GM21528 (cell line): Measurements from ENCODE around the gene DMXL1.
A peak's percentile ranks its signal among the peaks of the same experiment; 100 is the strongest.
"Not testable (repeated sequence)": the region's sequence is repeated elsewhere in the genome, so short reads cannot be mapped to it uniquely, and the experiment has no call there.

ENCODE experiments used
- ATAC-seq: cut with Tn5 transposase; IDR thresholded peaks from one replicate; pipeline ENCODE4 v1.9.1; 2021; ENCODE audit warnings: mild to moderate bottlenecking, moderate library complexity; ENCODE audit not compliant: unreplicated experiment, low FRiP score

The DMXL1 gene

DNA sequence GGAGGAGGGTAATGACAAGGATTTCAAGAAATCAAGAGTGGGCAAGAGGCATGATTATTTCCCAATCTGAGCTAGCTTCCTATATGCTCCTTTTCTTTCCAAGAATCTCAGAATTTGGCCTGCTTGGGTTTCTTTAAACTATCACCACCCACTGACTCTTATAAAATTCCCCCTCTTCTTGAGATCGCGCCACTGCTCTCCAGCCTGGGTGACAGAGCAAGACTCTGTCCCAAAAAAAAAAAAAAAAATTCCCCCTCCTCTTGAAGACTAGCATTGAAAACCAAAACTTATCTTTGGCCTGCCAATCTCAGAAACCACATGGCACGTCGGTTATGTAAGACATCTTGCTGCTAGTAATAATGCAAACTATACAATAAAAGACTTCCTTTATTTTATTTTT, 3.4 kb upstream of the DMXL1 start:
- no peak for ATAC-seq

DNA sequence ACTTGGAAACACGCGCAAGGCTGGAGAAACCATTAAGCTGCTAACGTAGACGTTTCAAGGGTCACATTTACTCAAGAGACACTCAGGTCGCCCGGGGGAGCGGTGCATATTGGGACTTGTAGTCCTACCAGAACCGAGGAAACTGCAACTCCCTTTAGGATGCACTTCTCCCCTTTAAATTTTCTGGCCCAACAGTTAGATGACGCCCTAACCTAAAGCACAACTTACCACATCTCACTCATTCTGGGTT, 384 bp upstream of the DMXL1 start:
- peak; percentile 68 for ATAC-seq

DNA sequence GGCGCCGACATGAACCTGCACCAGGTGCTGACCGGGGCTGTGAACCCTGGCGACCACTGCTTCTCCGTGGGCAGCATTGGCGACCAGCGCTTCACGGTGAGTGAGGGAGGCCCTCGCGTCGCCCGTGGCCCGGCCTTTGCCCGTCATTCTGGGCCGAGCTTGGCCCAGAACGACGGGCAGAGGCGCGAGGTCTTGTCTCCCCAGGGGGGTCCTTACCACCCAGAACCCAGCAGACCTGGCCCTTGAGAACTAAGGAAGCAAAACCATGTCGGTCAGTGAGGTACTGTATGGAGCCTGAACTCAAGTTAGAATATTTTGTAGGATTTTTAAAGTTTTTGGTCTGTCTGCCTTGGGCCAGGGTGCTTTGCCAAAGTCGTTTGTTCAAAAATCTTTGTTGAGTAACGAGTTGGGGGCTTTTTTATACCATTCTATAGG, 691 bp downstream of the DMXL1 start:
- ATAC-seq: peak; percentile 19

DNA sequence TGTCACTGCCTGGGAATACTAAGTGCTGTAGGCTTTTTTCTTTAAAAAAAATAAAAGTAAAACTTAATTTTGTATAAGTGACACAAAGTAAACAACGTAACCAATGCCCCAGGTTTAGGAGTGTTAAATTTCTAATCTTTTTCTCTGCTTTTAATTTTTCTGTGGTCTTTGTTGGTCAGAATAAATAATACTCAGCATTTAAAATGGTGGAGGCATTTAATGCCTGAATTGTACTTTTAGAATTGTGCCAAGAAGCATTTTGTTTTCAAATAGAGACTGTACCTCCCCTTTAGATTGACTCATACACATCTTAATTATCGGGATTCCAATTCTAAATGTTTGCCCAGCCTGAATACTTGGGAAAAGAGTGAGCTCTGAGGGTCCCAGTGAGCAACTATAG, 1.6 kb downstream of the DMXL1 start:
- ATAC-seq: no peak

DNA sequence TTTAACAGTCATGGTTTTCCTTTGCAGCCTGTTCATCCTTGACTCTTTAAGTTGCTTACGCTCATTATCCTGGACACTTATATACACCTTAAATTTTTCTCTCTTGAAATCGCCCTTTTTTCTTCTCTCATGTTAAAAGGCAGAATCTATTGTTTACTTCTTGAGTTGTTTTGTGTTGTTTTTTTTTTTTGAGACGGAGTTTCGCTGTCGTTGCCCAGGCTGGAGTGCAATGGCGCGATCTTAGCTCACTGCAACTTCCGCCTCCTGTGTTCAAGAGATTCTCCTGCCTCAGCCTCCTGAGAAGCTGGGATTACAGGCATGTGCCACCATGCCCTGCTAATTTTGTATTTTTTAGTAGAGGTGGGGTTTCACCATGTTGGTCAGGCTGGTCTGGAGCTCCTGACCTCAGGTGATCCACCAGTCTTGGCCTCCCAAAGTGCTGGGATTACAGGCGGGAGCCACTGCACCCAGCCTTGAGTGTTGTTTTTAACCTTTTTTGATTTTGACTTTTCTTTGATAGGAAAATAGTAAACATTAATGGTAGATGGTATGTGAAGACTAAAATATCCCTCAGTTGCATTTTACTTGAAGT, 3.0 kb downstream of the DMXL1 start:
- ATAC-seq: not testable (repeated sequence)

DNA sequence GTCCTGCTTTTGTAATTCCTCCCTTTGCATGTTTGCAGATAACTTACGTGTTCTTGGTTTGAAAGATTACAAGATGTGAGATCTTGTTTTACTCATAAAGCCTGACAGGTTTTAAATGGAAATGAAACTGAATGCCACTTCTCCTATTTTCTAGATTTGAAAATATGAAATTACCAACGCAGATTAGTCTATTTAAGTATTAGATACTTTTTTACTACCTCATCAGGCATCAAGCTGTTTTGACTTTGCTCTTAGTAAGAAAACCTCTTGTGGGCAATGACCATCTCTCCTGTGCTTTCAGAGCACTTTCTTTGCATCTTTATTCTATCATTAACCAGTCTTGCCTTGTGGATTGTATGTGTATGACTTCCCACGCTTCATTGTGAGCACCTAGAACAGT, 3.5 kb downstream of the DMXL1 start:
- ATAC-seq: no peak

DNA sequence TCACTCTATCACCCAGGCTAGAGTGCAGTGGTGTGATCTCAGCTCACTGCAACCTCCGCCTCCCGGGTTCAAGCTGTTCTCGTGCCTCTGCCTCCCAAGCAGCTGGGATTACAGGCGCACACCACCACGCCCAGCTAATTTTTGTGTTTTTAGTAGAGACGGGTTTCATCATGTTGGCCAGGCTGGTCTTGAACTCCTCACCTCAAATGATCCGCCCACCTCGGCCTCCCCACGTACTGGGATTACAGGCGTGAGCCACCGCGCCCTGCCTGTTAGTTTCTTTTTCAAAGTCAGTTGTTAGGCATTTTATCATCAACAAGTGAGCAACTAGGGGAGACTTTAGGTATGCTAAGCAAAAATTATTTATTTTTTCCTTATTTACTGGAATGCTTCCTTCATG, 4.4 kb downstream of the DMXL1 start:
- not testable (repeated sequence) for ATAC-seq

DNA sequence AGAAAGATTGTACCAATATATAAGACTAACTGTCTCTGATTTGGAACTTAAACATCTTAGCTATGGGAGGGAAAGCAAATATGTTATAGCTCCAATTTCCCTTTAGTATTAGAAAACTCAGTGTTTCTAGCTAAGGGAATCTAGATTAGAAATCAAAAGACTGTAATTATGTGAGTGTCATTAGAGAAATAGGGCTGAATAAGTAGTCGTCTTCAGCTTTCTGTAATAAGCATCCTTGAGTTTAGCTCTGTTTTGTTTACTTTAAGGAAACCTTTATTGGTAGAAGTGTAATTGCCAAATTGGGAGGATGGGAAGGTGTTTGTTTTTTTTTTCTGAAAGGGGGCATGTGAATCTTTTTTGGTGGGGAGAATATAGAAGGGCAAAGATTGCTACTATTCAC, 5.2 kb downstream of the DMXL1 start:
- no peak for ATAC-seq

DNA sequence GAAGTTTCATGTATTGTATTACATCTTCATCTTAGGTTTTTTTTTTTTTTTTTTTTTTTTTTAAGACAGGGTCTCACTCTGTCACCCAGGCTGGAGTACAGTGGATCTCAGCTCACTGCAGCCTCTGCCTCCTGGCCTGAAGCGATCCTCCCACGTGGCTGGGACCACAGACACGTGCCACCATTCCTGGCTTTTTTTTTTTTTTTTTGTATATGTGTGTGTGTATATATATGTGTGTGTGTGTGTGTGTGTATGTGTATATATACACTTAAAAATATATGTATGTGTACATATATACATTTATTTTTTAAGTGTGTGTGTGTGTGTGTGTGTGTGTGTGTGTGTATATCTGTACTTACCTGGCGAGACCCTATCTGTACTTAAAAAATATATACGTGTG, 6.6 kb downstream of the DMXL1 start:
- ATAC-seq: no peak

DNA sequence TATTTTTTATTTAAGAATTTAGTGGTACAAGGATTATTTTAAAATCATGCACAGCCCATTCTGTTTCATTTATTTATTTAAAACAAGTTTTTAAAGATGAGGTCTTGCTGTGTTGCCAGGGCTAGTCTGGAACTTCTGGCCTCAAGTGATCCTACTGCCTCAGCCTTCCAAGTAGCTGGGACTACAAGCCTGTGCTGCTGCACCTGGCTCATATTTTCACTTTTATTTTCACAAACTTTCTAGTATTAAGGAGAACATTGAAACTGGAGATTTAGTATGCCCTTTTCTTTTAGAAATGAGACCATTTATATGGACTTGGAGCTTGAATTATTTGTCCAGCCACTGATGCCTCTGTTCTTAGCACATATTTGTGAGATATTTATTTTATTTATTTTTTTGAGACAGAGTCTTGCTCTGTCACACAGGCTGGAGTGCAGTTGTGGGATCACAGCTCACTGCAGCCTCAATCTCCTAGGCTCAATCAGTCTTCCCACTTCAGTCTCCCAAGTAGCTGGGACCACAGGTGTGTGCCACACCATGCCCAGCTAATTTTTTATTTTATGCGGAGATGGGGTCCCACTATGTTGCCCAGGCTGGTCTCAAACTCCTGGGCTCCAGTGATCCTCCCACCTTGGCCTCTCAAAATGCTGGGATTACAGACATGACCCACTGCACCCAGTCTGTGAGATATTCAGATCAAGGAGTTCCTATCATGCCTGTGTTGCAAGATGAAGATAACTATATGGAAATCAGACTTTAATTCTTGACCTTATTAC, 7.4 kb downstream of the DMXL1 start:
- no peak for ATAC-seq

DNA sequence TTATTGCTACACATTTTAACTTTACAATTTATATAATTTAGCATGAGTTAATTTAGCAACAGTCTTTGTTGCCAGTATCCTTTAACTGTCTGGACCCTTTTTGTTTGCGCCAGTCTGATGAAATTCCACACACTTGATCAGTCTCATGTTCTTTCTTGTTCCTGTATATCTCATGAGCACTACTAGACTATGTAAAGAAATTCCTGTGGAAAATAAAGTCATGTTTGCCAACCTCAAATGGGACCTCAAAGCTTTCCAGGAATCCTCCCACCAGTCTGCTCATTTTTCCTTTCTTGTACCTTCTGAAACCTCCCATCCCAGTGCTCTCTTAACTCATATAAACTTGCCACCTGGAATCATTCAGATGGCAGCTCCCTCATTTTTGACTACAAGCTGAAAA, 8.0 kb downstream of the DMXL1 start:
- no peak for ATAC-seq

DNA sequence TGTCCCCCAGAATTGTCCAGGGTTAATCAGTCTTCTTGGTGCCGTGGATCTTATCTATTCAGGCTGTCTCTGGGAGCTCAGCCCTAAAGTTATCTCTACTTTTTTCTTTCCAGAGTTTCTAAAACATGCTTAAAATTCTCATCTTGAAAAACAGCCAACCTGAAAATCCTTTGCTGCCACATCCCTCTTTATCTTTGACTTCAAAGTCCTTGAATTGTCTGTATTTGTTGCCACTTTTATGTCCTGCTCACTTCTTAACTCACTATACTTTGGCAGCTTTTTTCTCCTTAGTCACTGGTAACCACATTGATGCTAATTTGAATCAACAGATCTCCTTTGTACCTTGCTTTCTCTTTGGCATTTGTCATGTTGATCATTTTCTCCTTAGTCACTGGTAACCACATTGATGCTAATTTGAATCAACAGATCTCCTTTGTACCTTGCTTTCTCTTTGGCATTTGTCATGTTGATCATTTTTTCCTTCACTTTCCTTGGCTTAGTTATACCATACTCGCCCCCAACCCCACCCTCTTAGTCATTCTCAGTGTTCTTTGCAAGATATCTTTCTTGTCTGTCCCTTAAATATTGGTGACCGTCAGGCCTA, 8.5 kb downstream of the DMXL1 start:
- ATAC-seq: no peak

DNA sequence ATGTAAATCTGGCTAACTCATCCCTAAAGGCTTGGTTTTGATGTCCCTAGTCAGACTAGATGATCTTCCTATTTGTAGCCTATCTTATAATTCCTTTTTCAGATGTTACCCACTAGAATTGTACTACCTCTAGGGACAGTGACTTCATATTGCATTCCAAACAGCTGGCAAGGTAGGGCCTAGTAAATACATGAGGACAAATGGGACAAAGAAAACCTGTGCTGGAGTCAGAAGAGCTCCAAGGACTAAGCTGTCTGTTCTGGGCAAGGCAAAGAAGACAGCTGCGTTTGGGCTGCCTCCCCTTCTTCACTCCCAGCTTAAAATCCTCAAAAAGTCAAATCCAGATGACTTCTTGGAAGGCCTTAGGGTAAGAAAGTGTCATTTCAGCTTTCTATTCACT, 10.0 kb downstream of the DMXL1 start:
- no peak for ATAC-seq

DNA sequence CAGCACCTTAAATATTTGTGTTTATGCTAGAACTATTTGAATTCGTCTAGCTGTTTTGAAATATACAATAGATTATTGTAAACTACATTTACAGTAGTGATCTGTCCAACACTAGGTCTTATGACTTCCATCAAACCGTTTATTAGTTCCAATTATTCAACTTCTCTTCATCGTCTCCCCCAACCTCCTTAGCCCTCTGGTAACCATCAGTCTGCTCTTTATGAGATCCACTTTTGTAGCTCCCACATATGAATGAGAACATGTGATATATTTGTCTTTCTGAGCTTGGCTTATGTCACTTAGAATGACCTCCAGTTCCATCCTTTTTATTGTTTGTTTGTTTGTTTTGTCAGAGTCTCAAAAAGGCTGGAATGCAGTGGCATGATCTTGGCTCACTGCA, 11.8 kb downstream of the DMXL1 start:
- ATAC-seq: no peak

DNA sequence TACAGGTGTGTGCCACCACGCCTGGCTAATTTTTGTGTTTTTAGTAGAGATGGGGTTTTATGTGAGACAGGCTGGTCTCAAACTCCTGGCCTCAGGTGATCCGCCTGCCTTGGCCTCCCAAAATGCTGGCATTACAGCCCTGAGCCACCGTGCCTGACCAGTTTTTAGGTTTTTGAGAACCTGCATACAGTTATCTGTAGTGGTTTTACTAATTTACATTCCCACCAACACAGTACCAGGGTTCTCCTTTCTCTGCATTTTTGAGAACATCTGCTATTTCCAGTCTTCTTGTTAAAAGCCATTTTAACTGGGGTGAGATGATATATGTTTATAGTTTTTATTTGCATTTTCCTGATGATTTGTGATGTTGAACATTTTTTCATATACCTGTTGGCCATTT, 12.8 kb downstream of the DMXL1 start:
- no peak for ATAC-seq

DNA sequence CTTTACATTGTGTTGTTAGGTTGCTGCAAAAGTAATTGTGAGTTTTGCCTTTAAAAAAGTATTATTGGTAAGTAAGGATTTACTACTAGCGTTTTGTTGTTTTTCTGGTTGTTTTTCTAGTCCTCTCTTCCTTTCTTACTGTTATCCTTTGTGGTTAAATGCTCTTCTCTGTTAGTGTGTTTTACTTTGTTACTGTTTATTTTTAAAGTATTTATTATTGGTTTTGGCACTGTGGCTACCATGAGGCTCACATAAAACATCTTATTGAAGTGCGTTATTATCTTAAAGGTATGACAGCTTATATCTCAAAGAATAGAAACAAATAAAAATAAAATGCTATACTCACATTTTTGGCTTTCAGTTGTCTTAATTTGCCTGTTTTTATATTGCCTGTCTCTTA, 17.6 kb downstream of the DMXL1 start:
- ATAC-seq: no peak

DNA sequence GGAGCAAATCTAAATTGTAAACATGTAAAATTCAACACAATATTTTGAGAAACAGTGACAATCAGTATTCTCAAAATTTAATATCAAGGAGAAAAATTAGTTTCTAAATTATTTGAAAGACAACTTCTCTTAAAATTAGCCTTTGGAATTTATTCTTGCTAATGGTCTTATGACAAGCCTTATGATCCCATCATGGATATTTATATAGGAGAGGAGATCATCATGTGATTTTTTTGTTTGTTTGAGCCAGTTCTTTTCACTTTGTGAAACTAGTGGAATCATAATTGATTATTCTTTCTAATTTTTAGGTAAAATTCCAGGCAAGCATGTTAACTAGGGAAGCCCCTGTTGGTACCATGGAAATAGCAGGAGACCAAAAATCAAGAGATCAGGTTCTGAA, 24.7 kb downstream of the DMXL1 start:
- no peak for ATAC-seq

DNA sequence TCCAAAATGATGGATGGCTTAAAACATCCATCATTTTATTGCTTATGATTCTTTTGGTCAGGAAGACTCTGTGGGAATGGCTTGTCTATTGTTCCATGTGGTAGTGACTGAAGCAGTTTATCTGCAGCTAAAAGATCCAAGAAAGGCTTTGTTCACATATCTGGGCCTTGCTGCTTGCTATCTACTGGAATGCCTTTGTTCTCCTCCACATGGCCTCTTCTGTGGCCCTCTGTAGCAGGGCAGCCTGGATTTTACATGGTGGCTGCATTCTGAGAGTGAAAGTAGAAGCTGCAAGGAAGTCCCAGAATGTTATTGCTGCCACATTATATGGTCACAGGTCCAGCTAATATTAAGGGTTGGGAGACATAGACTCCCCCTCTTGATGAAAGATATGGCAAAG, 35.1 kb downstream of the DMXL1 start:
- no peak for ATAC-seq

DNA sequence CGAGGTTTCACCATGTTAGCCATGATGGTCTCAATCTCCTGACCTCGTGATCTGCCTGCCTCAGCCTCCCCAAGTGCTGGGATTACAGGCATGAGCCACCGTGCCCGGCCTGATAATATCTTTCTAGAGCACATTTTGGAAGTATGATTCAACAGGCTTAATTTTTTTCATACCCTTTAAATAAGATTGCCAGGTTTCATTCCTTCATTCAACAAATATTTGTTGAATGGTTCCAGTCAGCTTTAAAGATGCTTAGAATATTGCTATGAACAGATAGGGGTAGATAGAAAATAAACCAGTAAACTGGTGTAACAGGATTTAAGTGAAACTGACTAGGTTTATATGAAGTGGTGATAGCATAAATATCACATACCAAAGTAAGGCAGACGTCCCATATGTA, 41.3 kb downstream of the DMXL1 start:
- no peak for ATAC-seq

DNA sequence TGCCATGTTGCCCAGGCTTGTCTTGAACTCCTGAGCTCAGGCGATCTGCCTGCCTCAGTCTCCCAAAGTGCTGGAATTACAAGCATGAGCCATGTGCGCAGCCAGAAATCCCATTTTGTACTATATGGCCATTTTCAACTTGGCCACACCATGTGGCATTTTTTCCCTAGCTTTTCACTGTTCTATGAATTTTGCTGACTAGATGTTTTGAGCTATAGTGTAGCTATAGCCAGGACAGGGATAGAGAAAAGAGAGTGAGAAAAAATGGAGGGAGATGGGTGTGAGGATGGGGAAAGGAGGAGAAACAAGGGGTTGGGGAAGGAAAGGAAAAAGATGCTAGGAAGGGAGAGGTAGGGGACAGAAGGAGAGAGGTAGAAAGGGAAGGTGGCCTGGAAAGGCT, 46.4 kb downstream of the DMXL1 start:
- no peak for ATAC-seq

DNA sequence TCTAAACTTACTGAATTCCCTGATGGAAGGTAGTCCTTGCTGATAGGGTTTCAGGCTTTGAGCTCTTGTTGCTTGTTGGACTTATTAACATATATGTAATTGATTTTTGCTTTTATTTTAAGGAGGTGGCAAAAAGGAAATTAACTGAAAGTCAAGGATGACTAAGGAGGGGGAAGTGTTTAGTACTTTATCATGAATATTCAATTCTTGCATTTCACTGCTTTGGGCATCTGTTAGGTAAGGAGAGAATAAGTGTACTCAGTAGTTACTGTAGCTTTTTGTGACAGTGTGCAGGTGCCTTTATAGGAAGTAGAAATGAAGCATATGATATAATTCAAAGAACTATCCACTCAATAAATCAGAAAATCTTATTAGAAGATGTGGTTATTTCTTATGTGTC, 47.1 kb downstream of the DMXL1 start:
- no peak for ATAC-seq

DNA sequence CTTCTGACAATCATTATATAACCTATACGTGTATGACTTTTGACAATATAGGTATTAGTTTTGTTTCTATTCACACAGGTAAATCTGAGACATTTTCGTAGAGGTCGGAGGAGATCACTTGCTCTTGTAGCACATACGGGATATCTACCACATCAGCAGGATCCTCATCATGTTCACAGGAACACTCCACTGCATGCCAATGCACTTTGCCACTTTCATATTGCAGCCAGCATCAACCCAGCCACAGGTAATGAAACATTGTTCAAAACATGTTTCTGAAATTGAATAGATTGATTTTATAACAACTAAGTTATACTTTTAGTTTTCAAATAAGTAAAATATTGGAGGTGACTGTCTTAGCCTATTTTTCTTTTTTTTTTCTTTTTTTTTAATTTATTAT, 50.0 kb downstream of the DMXL1 start:
- no peak for ATAC-seq
